K562 (cell line): ENCODE measurements around the gene KCNG3. TPM values are rescaled to one million over a fixed set of nuclear protein-coding genes. Genes with fewer than 3 reads are reported as not detected.
"Not testable (repeated sequence)": the region's sequence is repeated elsewhere in the genome, so short reads cannot be mapped to it uniquely, and the experiment has no call there.

ENCODE experiments used
- ATAC-seq: fragments of 200-7000 bp; cut with Tn5 transposase; 3 replicates; pipeline ENCODE4 v1.9.1; 2020; ENCODE audit warnings: moderate library complexity
- BruUV-seq: library from RNA; stranded (reverse); fragments of 400-500 nt; replicated peaks from 2 replicates; lab custom pipeline; 2021; lab: Mats Ljungman, UMichigan
- CTCF ChIA-PET: fragments of 300-600 bp; formaldehyde crosslinking; extraction: SDS; loops from one replicate; lab custom pipeline; 2021; ENCODE audit warnings: low intra/inter-chr PET ratio; lab: Yijun Ruan, JAX
- POLR2A ChIA-PET: fragments of 300-600, 350-650 bp; sonication (Branson Sonifier 250); formaldehyde crosslinking; extraction: SDS; loops from one replicate; lab custom pipeline; 2021; ENCODE audit warnings: antibody characterized with exemption, inconsistent platforms; lab: Yijun Ruan, JAX
- DNase-seq, 4 experiments: peaks; one replicate each; pipeline versions ENCODE4 v3.0.0 to v3.0.0-alpha.2; 2011 to 2018; ENCODE audit warnings: low spot score in 3 of 4, mixed read lengths in 3 of 4; ENCODE audit errors: extremely low read depth in 1 of 4
- FAIRE-seq: peaks from 2 replicates; lab custom pipeline; 2011; peaks lifted over from hg19 to GRCh38; lab: Jason Lieb, UNC
- H2AFZ ChIP-seq: 2 replicates; pipeline ENCODE4 v1.6.0; 2011; ENCODE audit warnings: low read depth, low read length, control low read depth, inconsistent platforms
- H3K27ac ChIP-seq: fragments of 200-600 bp; 3 replicates; pipeline ENCODE4 v1.8.0; 2011; ENCODE audit warnings: low read depth, mild to moderate bottlenecking, control low read depth, inconsistent platforms, low read length, moderate library complexity, mixed read lengths; ENCODE audit errors: extremely low read depth
- H3K27me3 ChIP-seq, 2 experiments: fragments of 300-600 bp in 1 of 2; 2 replicates in 1 of 2; 3 replicates in 1 of 2; pipeline versions ENCODE4 v1.6.0 to v1.8.0; 2011; ENCODE audit warnings: inconsistent platforms in 2 of 2, low read length in 2 of 2, mild to moderate bottlenecking in 1 of 2, mixed read lengths in 1 of 2, moderate library complexity in 1 of 2; ENCODE audit not compliant: control insufficient read depth in 2 of 2, insufficient read depth in 2 of 2
- H3K36me3 ChIP-seq: fragments of 300-600 bp; 3 replicates; pipeline ENCODE4 v1.8.0; 2011; ENCODE audit warnings: mild to moderate bottlenecking, low read length, inconsistent platforms; ENCODE audit not compliant: control insufficient read depth, insufficient read depth
- H3K4me1 ChIP-seq, 2 experiments: fragments of 200-600 bp in 1 of 2; replicated peaks in 1 of 2; 2 replicates in 1 of 2; 3 replicates in 1 of 2; pipeline versions ENCODE4 v1.5.1 to v1.8.0; 2011; ENCODE audit warnings: inconsistent platforms in 2 of 2, low read length in 2 of 2, mild to moderate bottlenecking in 1 of 2, mixed read lengths in 1 of 2, moderate library complexity in 1 of 2; ENCODE audit not compliant: control insufficient read depth in 2 of 2, insufficient read depth in 2 of 2
- H3K4me2 ChIP-seq: 2 replicates; pipeline ENCODE4 v1.6.1; 2011; ENCODE audit warnings: low read length, control low read depth, inconsistent platforms, mixed read lengths; ENCODE audit not compliant: insufficient read depth
- H3K4me3 ChIP-seq: fragments of 200-600 bp; sonication (generic), shearing (Covaris generic); 2 replicates; pipeline ENCODE4 v1.5.1; 2016; ENCODE audit warnings: control low read depth, inconsistent platforms
- H3K79me2 ChIP-seq: fragments of 200-600 bp; 3 replicates; pipeline ENCODE4 v1.8.0; 2011; ENCODE audit warnings: low read length, inconsistent platforms; ENCODE audit not compliant: control insufficient read depth, insufficient read depth
- H3K9ac ChIP-seq, 2 experiments: 2 replicates each; pipeline versions ENCODE4 v1.6.0 to v1.6.1; 2011; ENCODE audit warnings: low read depth in 2 of 2, low read length in 2 of 2, control low read depth in 1 of 2, inconsistent platforms in 1 of 2, mild to moderate bottlenecking in 1 of 2, mixed read lengths in 1 of 2; ENCODE audit not compliant: insufficient read depth in 1 of 2
- H3K9me1 ChIP-seq: one replicate; pipeline ENCODE4 v1.6.0; 2011; ENCODE audit warnings: inconsistent platforms, mild to moderate bottlenecking, low read length, moderate library complexity; ENCODE audit not compliant: control insufficient read depth, insufficient read depth
- H3K9me3 ChIP-seq: replicated peaks from 2 replicates; pipeline ENCODE4 v1.5.1; 2011; ENCODE audit warnings: low read depth, low read length, inconsistent platforms; ENCODE audit not compliant: control insufficient read depth, insufficient read depth
- H4K20me1 ChIP-seq: replicated peaks from 2 replicates; pipeline ENCODE4 v1.6.1; 2011; ENCODE audit warnings: low read length, inconsistent platforms, mixed read lengths; ENCODE audit not compliant: control insufficient read depth, insufficient read depth
- LCOR ChIP-seq: sonication (generic); formaldehyde crosslinking; IDR thresholded peaks from 2 replicates; pipeline ENCODE4 v1.8.0; 2022; ENCODE audit warnings: mild to moderate bottlenecking, missing genetic modification reagents
- RBM25 ChIP-seq: fragments of 200-400 bp; formaldehyde crosslinking; IDR thresholded peaks from 2 replicates; pipeline ENCODE4 v1.6.1; 2018; ENCODE audit warnings: low read length, low read depth, moderate library complexity; ENCODE audit not compliant: severe bottlenecking
- WGBS: fragments of 100-300 bp; shearing (Covaris generic); methylation state at CpG from one replicate; pipeline ENCODE4 v1.1.6; 2016; ENCODE audit warnings: low coverage, mixed read lengths; ENCODE audit not compliant: insufficient coverage; ENCODE audit errors: missing lambda C conversion rate; 5-methylcytosine and 5-hydroxymethylcytosine counted together
- in situ Hi-C: fragments of 300-500 bp; cut with MboI; formaldehyde crosslinking; loops from 4 replicates; pipeline ENCODE4 v1.15.0; 2018; ENCODE audit warnings: inconsistent platforms, mixed read lengths
- intact Hi-C: fragments of 100-400 bp; cut with micrococcal nuclease; formaldehyde crosslinking; loops from 2 replicates; pipeline ENCODE4 v1.14.2; 2022
- polyA plus RNA-seq, 8 experiments: library from polyadenylated mRNA; depleted of rRNA in 4 of 8; stranded (reverse) in 5 of 8; unstranded in 3 of 8; fragments of >200 nt; fragmentation: Nextera tagmentation in 2 of 8; fragmentation: Illumina TruSeq in 1 of 8; extraction: Ambion mirVana in 2 of 8; extraction: Trizol in 1 of 8; gene quantifications; 2 replicates each; pipeline versions ENCODE4 v1.2.1 to v1.2.3, GENCODE V29; 2011 to 2014; ENCODE audit warnings: inconsistent platforms in 1 of 8, missing spikeins in 1 of 8
- total RNA-seq, 7 experiments: library from RNA; depleted of rRNA in 6 of 7; stranded (reverse); fragments of >200 nt in 6 of 7; fragmentation: Illumina TruSeq in 2 of 7; extraction: Trizol in 2 of 7; gene quantifications; 2 replicates each; pipeline versions ENCODE4 v1.2.1 to v1.2.3, GENCODE V29; 2011 to 2021; ENCODE audit warnings: low replicate concordance in 1 of 7
- TF ChIP-seq, protein P1 (sequence below): fragments of 250-450 bp; sonication (Bioruptor Pico); IDR thresholded peaks from 2 replicates; pipeline ENCODE4 v1.4.0; 2020
- TF ChIP-seq, protein P2 (sequence below): sonication (generic); formaldehyde crosslinking; IDR thresholded peaks from 2 replicates; pipeline ENCODE4 v1.8.1; 2023; ENCODE audit warnings: mild to moderate bottlenecking, missing genetic modification reagents, moderate library complexity

KCNG3 gene
- total and polyA plus RNA-seq, 9 of the 15 experiments (the other 6 are each of a cell fraction or from before 2014, with no cell fraction given) = not detected

DNA sequence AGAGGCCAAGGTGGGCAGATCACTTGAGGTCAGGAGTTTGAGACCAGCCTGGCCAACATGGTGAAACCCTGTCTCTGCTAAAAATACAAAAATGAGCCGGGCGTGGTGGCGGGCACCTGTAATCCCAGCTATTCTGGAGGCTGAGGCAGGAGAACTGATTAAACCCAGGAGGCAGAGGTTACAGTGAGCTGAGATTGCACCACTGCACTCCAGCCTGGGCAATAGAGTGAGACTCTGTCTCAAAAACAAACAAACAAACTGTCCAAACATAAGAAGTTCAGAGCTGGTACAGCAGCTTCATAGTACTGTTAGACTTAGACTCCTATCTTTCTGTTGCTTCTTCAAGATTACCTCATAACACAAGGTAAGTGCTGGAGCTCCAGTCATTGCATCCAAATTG, 100.5 kb downstream of the KCNG3 start:
- H3K4me2 ChIP-seq, H2AFZ ChIP-seq, H3K9ac ChIP-seq, CTCF ChIA-PET, intact Hi-C loops: not testable (repeated sequence)
- H3K27me3 ChIP-seq = peaks cover 7 to 14% of the 10 kb centered on the region in 2 experiments; a peak in 4 of 5 replicates
- TF ChIP-seq RBM25 = peak; percentile 39
- TF ChIP-seq, all 486 proteins: peak for 1; not testable (repeated sequence) for 485
- H3K9me1 ChIP-seq, ATAC-seq, in situ Hi-C loops, H4K20me1 ChIP-seq, H3K4me3 ChIP-seq, BruUV-seq, FAIRE-seq, DNase-seq, H3K9me3 ChIP-seq, POLR2A ChIA-PET, H3K27ac ChIP-seq, H3K36me3 ChIP-seq, H3K79me2 ChIP-seq, H3K4me1 ChIP-seq: not testable (repeated sequence)
- WGBS = 0% methylated on average over 3 of the region's 3 CpGs

DNA sequence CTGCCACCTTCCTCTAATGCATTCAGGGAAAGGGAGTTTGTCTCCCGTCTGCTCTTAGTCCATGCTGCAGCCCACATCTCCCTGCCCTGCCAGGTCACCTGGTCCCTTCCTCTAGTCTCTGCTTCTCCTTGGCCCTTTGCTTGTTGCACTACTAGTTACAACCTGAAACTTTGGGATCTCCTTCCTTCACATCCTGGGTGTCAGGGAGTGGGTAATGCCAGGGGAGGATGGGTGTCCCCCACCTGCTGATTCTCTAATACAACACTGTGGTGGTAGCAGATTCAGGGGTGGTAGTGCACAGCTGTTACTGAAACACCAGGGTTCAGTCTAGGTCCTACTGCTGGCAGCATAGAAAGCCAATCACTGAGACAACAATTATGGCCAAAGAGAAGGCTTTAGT, 101.6 kb downstream of the KCNG3 start:
- intact Hi-C loops = no loop called here
- Histone ChIP-seq H3K4me1 (no peaks in the 10 kb centered on the region), H3K4me2 (no peak overlapping the region), H3K27me3 (peaks cover 18% of the 10 kb centered on the region in 2 experiments; a peak in 4 of 5 replicates), H3K9ac (no peak overlapping the region), H3K36me3 (no peaks in the 10 kb centered on the region), H3K27ac (no peak overlapping the region), H3K4me3 (no peak overlapping the region), H3K9me1 (no peaks in the 10 kb centered on the region), H2AFZ (no peak overlapping the region), H3K79me2 (no peaks in the 10 kb centered on the region), H4K20me1 (0 out of 2 replicates have a peak, but pooled peaks cover 2% of the 10 kb centered on the region), H3K9me3 (no peaks in the 10 kb centered on the region)
- ATAC-seq = no peak
- FAIRE-seq = no peak
- in situ Hi-C loops = no loop called here
- BruUV-seq = no TSS peak
- ChIA-PET POLR2A (no interaction called here), CTCF (no interaction called here)
- 6% methylated on average over 1 of the region's 1 CpG for WGBS
- DNase-seq = no peak
- TF ChIP-seq LCOR (CRISPR knock-in tag) = no peak
- TF ChIP-seq, protein P1, sequence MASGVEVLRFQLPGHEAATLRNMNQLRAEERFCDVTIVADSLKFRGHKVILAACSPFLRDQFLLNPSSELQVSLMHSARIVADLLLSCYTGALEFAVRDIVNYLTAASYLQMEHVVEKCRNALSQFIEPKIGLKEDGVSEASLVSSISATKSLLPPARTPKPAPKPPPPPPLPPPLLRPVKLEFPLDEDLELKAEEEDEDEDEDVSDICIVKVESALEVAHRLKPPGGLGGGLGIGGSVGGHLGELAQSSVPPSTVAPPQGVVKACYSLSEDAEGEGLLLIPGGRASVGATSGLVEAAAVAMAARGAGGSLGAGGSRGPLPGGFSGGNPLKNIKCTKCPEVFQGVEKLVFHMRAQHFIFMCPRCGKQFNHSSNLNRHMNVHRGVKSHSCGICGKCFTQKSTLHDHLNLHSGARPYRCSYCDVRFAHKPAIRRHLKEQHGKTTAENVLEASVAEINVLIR (CRISPR knock-in tag) = no peak
- TF ChIP-seq, protein P2, sequence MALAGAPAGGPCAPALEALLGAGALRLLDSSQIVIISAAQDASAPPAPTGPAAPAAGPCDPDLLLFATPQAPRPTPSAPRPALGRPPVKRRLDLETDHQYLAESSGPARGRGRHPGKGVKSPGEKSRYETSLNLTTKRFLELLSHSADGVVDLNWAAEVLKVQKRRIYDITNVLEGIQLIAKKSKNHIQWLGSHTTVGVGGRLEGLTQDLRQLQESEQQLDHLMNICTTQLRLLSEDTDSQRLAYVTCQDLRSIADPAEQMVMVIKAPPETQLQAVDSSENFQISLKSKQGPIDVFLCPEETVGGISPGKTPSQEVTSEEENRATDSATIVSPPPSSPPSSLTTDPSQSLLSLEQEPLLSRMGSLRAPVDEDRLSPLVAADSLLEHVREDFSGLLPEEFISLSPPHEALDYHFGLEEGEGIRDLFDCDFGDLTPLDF (CRISPR knock-in tag) = no peak
